WTC11 (cell line): ENCODE data around the gene KIF27. TPM values are rescaled to one million over a fixed set of nuclear protein-coding genes. Genes with fewer than 3 reads are reported as not detected.
"Not testable (repeated sequence)": the region's sequence is repeated elsewhere in the genome, so short reads cannot be mapped to it uniquely, and the experiment has no call there.

ENCODE experiments used
- ATAC-seq: fragments of 200-7000 bp; cut with Tn5 transposase; 2 replicates; pipeline ENCODE4 v1.10.0; 2021; ENCODE audit warnings: mild to moderate bottlenecking, moderate library complexity
- CTCF ChIA-PET: fragments of 300-600 bp; sonication (Branson Sonifier 250); formaldehyde crosslinking; loops from one replicate; lab custom pipeline; 2021; ENCODE audit warnings: antibody characterized with exemption; lab: Charles Lee
- POLR2A ChIA-PET: fragments of 350-600 bp; sonication (Branson Sonifier 250); formaldehyde crosslinking; loops from one replicate; lab custom pipeline; 2021; ENCODE audit warnings: antibody characterized with exemption; lab: Charles Lee
- DNase-seq: peaks from one replicate; pipeline ENCODE4 v3.0.0; 2021; ENCODE audit warnings: low spot score
- H3K27ac Mint-ChIP-seq: 2 replicates; pipeline ENCODE4 v1.8.0; 2021; ENCODE audit warnings: mixed read lengths
- H3K27me3 Mint-ChIP-seq: 2 replicates; pipeline ENCODE4 v1.8.0; 2021; ENCODE audit warnings: low read depth, mild to moderate bottlenecking, moderate library complexity, mixed read lengths
- H3K36me3 Mint-ChIP-seq: 2 replicates; pipeline ENCODE4 v1.8.0; 2021; ENCODE audit warnings: mixed read lengths
- H3K4me1 Mint-ChIP-seq: 2 replicates; pipeline ENCODE4 v1.8.0; 2022; ENCODE audit warnings: mixed read lengths
- H3K4me3 Mint-ChIP-seq: 2 replicates; pipeline ENCODE4 v1.8.0; 2021; ENCODE audit warnings: mild to moderate bottlenecking, moderate library complexity, mixed read lengths
- H3K9me3 Mint-ChIP-seq: 2 replicates; pipeline ENCODE4 v1.8.0; 2021; ENCODE audit warnings: mixed read lengths
- FOXK1 ChIP-seq: sonication (generic); formaldehyde crosslinking; IDR thresholded peaks from 2 replicates; pipeline ENCODE4 v1.8.0; 2022; ENCODE audit warnings: mild to moderate bottlenecking, moderate library complexity, missing genetic modification reagents
- FOXP4 ChIP-seq: sonication (generic); formaldehyde crosslinking; IDR thresholded peaks from 2 replicates; pipeline ENCODE4 v1.8.0; 2022; ENCODE audit warnings: mild to moderate bottlenecking, missing genetic modification reagents
- HMGXB4 ChIP-seq: sonication (generic); formaldehyde crosslinking; IDR thresholded peaks from 2 replicates; pipeline ENCODE4 v1.8.1; 2023; ENCODE audit warnings: mild to moderate bottlenecking, moderate library complexity, missing genetic modification reagents
- ZNF121 ChIP-seq: sonication (generic); formaldehyde crosslinking; IDR thresholded peaks from 2 replicates; pipeline ENCODE4 v1.8.0; 2023; ENCODE audit warnings: missing genetic modification reagents
- ZNF263 ChIP-seq: sonication (generic); formaldehyde crosslinking; IDR thresholded peaks from 2 replicates; pipeline ENCODE4 v1.8.1; 2022; ENCODE audit warnings: low read depth, mild to moderate bottlenecking, moderate library complexity, missing genetic modification reagents
- ZNF423 ChIP-seq: fragments of 250-450 bp; sonication (Bioruptor Pico); IDR thresholded peaks from 2 replicates; pipeline ENCODE4 v2.1.2; 2022; ENCODE audit warnings: mild to moderate bottlenecking, moderate library complexity
- total RNA-seq: library from RNA; stranded (reverse); gene quantifications from 3 replicates; pipeline ENCODE4 v1.2.3, GENCODE V29; 2021

KIF27 gene
- total RNA-seq, 1 experiment from 2014 or later: 3.9 TPM

- DNase-seq: peak; percentile 79
- Mint-ChIP-seq H3K4me3 (peak within 1 kb of the TSS; percentile 85), H3K27ac (peak within 1 kb of the TSS; percentile 70)
- H3K9me3 Mint-ChIP-seq, H3K36me3 Mint-ChIP-seq, CTCF ChIA-PET, H3K4me1 Mint-ChIP-seq, H3K27me3 Mint-ChIP-seq, POLR2A ChIA-PET: not testable (repeated sequence)
- TF ChIP-seq FOXK1 (peak; percentile 42; the same call in 1 of the 2 replicates), ZNF263 (CRISPR knock-in tag) (0 out of 2 replicates have a peak, but pooled peaks have one; percentile 45), HMGXB4 (CRISPR knock-in tag) (peak; percentile 47; the same call in 1 of the 2 replicates), FOXP4 (peak; percentile 22; the same call in 1 of the 2 replicates), ZNF423 (peak; percentile 54)
- peak; percentile 86 for ATAC-seq
These were observed 103.6 kb downstream of the KIF27 start, which contains the start of gene GKAP1 for GRCh38 chr9:83817356-83818278. Gene GKAP1 (minus strand): TSS chr9:83817769. CDS start chr9:83806517, 11,252 bp downstream.

DNA sequence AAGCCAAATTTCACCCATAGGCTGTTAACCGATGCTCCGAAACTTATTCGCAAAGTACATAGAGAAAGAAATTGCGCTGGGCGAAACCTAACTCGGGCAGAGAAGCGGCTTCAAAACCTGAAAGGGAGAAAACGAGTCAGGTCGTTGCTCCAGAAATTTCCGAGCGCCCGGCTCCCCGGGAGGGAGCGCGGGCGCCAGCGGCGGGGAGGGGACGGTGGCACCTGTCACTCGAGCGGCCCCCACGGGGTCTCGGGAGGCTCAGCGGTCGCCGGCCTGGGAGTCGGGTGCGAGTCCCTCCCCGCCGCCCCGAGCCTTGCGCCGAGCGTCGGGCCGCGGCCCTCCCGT lies 104.2 kb downstream of the KIF27 start:
- peak overlapping the region; percentile 85 for H3K4me3 Mint-ChIP-seq
- H3K4me1 Mint-ChIP-seq, CTCF ChIA-PET, ATAC-seq, H3K36me3 Mint-ChIP-seq, H3K27ac Mint-ChIP-seq, H3K27me3 Mint-ChIP-seq, H3K9me3 Mint-ChIP-seq, POLR2A ChIA-PET: not testable (repeated sequence)
- peak; percentile 36 for DNase-seq

- H3K27ac Mint-ChIP-seq, DNase-seq, CTCF ChIA-PET, H3K4me1 Mint-ChIP-seq, H3K27me3 Mint-ChIP-seq, H3K36me3 Mint-ChIP-seq, POLR2A ChIA-PET, H3K9me3 Mint-ChIP-seq, ATAC-seq, H3K4me3 Mint-ChIP-seq: not testable (repeated sequence)
- peak; percentile 32; the same call in 1 of the 2 replicates for TF ChIP-seq ZNF121
- TF ChIP-seq, all 79 proteins: peak for 1; not testable (repeated sequence) for 78
These were observed 106.1 kb downstream of the KIF27 start for GRCh38 chr9:83815120-83815519.

GRCh38 chr9:83809213-83809612 lies 112.0 kb downstream of the KIF27 start:
- H3K4me1 Mint-ChIP-seq, H3K4me3 Mint-ChIP-seq, ATAC-seq, DNase-seq, H3K9me3 Mint-ChIP-seq, H3K27me3 Mint-ChIP-seq, CTCF ChIA-PET, POLR2A ChIA-PET, H3K27ac Mint-ChIP-seq: not testable (repeated sequence)
- peaks cover 13% of the 10 kb centered on the region for H3K36me3 Mint-ChIP-seq

DNA sequence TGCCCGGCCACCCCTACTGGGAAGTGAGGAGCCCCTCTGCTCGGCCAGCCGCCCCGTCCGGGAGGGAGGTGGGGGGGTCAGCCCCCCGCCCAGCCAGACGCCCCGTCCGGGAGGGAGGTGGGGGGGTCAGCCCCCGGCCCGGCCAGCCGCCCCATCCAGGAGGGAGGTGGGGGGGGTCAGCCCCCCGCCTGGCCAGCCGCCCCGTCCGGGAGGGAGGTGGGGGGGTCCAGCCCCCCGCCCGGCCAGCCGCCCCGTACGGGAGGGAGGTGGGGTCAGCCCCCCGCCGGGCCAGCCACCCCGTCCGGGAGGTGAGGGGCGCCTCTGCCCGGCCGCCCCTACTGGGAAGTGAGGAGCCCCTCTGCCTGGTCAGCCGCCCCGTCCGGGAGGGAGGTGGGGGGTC lies 116.8 kb downstream of the KIF27 start:
- H3K27me3 Mint-ChIP-seq, H3K9me3 Mint-ChIP-seq, POLR2A ChIA-PET, CTCF ChIA-PET, ATAC-seq, H3K4me3 Mint-ChIP-seq, H3K27ac Mint-ChIP-seq, H3K4me1 Mint-ChIP-seq, DNase-seq: not testable (repeated sequence)
- H3K36me3 Mint-ChIP-seq: peaks cover 23% of the 10 kb centered on the region

DNA sequence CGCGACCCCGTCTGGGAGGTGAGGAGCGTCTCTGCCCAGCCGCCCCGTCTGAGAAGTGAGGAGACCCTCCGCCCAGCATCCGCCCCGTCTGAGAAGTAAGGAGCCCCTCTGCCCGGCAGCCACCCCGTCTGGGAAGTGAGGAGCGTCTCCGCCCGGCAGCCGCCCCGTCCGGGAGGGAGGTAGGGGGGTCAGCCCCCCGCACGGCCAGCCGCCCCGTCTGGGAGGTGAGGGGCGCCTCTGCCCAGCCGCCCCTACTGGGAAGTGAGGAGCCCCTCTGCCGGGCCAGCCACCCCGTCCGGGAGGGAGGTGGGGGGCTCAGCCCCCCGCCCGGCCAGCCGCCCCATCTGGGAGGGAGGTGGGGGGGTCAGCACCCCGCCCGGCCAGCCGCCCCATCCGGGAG lies 117.3 kb downstream of the KIF27 start:
- H3K4me3 Mint-ChIP-seq, H3K27me3 Mint-ChIP-seq, H3K9me3 Mint-ChIP-seq, ATAC-seq, POLR2A ChIA-PET, H3K4me1 Mint-ChIP-seq, DNase-seq, H3K27ac Mint-ChIP-seq, CTCF ChIA-PET: not testable (repeated sequence)
- peaks cover 24% of the 10 kb centered on the region for H3K36me3 Mint-ChIP-seq
